Stimulated activated memory B cell treated with anti-CD40 and anti-IgM and Interleukin-4, amounts not matched to agents 10 μg/mL and 1 μg/mL and 100 μg/mL, for 72 hours (primary cell): Measurements from ENCODE around the gene APOBEC3B.
"Not testable (repeated sequence)": the region's sequence is repeated elsewhere in the genome, so short reads cannot be mapped to it uniquely, and the experiment has no call there.

Experiments
- ATAC-seq: fragments of 150-1000 bp; cut with Tn5 transposase; 2 replicates; pipeline ENCODE4 v1.10.0; 2021
- H3K27ac Mint-ChIP-seq: one replicate; pipeline ENCODE4 v1.8.0; 2022; ENCODE audit warnings: mild to moderate bottlenecking, mixed read lengths
- H3K27me3 Mint-ChIP-seq: one replicate; pipeline ENCODE4 v1.8.0; 2022; ENCODE audit warnings: mixed read lengths
- H3K36me3 Mint-ChIP-seq: one replicate; pipeline ENCODE4 v1.8.0; 2022; ENCODE audit warnings: mixed read lengths
- H3K4me1 Mint-ChIP-seq: one replicate; pipeline ENCODE4 v1.8.0; 2022; ENCODE audit warnings: mixed read lengths
- H3K4me3 Mint-ChIP-seq: one replicate; pipeline ENCODE4 v1.8.0; 2022; ENCODE audit warnings: mild to moderate bottlenecking, moderate library complexity, mixed read lengths
- H3K9me3 Mint-ChIP-seq: one replicate; pipeline ENCODE4 v1.8.0; 2022; ENCODE audit warnings: mixed read lengths

APOBEC3B gene

DNA sequence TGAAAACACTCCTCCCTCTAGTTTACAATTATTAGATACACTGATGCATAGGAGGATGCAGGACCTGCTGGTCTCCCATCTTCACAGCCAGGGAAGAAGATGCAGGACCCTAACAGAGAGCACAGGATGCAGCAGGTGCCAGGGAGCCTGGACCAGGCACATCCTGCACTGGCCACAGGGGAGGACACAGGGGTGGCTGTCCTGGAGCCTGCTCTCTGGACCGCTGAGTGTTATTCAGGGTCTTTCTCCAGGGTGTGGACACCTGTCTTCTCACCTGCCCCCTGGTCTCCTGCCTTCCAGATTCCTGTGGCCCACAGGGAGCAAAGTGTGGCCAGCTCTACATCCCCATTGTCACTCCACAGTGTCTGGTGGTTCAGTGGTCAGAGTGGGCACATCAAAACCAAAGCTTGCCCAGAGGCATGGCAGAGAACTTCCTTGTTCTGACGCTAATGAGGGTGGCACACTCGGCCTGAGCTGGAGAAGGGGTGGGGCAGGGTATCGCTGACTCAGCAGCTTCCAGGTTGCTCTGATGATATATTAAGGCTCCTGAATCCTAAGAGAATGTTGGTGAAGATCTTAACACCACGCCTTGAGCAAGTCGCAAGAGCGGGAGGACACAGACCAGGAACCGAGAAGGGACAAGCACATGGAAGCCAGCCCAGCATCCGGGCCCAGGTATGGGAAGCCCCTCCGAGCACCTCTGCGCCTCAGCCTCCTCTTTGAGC lies 24.9 kb upstream of the APOBEC3B start, which contains the start of gene APOBEC3A:
TSS of gene APOBEC3A (plus strand) at position 564 of the 725 bp plus-strand sequence. CDS start at position 647, 83 bp downstream.
- H3K4me1 Mint-ChIP-seq: peaks cover 46% of the 10 kb centered on the region
- H3K36me3 Mint-ChIP-seq: no peaks in the 10 kb centered on the region
- no peak for ATAC-seq

DNA sequence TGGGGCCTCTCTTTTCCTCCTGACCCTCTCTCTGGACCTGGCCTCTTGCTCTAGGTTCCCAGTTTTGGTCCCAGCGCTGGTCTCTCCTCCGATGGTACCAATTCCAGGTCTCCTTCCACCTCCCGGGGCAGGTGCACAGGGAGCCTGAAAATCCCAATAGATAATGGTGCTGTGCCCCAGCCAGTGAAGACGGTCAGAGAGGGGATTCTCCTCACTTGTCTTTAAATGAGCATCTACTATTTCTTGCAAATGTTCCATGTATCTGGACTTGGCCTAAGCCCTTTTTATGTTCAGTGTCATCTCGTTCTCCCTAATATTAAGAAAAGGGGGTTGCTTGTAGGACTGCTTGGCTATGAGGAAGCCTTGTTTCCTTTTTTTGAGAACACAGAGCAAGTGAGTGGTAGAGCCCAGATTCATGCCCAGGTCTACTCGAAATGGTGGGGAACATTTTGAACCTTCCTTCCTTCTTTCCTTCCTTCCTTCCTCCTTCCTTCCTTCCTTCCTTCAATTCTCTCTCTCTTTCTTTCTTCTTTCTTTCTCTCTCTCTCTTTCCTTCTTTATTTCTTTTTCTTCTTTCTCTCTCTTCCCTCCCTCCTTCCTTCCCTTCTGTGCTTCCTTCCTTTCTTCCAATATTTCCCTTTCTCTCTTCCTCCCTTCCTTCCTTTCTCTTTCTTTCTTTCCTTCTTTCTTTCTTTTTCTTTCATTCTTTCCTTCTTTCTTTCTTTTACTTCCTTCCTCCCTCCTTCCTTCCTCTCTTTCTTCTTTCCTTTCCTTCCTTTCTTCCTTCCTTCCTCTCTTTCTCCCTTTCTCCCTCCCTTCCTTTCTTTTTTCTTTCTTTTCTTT lies 24.1 kb upstream of the APOBEC3B start:
- Mint-ChIP-seq H3K36me3 (no peaks in the 10 kb centered on the region), H3K27me3 (peaks cover 27% of the 10 kb centered on the region), H3K27ac (peak overlapping the region; percentile 9), H3K9me3 (no peaks in the 10 kb centered on the region), H3K4me1 (peaks cover 40% of the 10 kb centered on the region), H3K4me3 (no peak overlapping the region)
- ATAC-seq: no peak

More for the DNA sequence above, 24.9 kb upstream of the APOBEC3B start, which contains the start of gene APOBEC3A:
- Mint-ChIP-seq H3K9me3 (no peaks in the 10 kb centered on the region), H3K4me3 (no peak within 1 kb of the TSS), H3K27me3 (peaks cover 35% of the 10 kb centered on the region), H3K27ac (peak within 1 kb of the TSS; percentile 9)

DNA sequence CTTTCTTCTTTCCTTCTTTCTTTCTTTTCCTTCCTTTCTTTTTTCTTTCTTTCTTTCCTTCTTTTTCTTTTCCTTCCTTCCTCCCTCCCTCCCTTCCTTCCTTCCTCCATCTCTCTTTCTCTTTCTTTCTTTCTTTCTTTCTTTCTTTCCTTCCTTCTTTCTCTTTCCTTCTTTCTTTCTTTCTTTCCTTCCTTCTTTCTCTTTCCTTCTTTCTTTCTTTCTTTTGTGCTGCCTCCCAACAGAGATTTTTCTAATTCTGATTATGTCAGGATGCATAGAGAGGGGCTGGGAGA lies 23.6 kb upstream of the APOBEC3B start:
- not testable (repeated sequence) for H3K9me3 Mint-ChIP-seq, H3K36me3 Mint-ChIP-seq, H3K4me3 Mint-ChIP-seq, ATAC-seq
- Mint-ChIP-seq H3K27ac (peak overlapping the region; percentile 9), H3K27me3 (peaks cover 21% of the 10 kb centered on the region), H3K4me1 (peaks cover 37% of the 10 kb centered on the region)

DNA sequence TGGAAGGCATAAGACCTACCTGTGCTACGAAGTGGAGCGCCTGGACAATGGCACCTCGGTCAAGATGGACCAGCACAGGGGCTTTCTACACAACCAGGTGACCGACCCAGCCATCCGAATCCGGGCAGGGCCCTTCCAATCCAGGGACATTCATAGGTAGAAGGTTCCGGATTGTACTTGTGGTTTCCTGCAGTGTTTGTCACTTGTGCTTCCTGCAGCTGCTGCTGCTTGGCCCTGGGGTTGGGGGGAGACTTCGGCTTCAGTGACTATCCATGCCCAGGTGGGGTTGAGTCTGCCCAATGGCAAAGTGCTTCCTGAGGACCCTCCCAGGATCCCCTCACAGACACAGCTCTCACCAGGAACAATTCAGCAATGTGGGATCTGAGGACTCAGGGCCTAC lies 22.6 kb upstream of the APOBEC3B start:
- ATAC-seq: no peak
- Mint-ChIP-seq H3K4me3 (no peak overlapping the region), H3K27me3 (peaks cover 21% of the 10 kb centered on the region)

DNA sequence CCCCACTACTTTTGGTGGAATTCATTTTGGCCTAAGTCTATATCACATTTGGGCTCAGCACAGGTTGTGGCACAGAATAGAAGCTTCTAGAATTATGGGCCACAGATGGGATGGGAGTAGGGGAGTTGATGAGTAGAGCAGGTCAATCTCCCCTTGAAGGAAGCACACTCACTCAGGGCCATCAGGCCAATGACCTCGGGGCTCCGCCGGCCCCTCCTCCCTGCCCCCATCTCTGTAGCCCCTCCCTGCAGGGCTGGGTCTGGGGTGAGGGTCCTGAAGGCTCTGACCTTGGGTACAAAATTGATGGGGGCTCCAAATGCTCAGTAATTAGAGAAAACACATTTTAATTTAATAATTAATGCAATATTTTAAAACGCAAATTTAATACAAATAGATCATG lies 21.5 kb upstream of the APOBEC3B start:
- not testable (repeated sequence) for H3K36me3 Mint-ChIP-seq, H3K27ac Mint-ChIP-seq, H3K4me3 Mint-ChIP-seq, ATAC-seq, H3K9me3 Mint-ChIP-seq
- Mint-ChIP-seq H3K4me1 (peaks cover 24% of the 10 kb centered on the region), H3K27me3 (peaks cover 21% of the 10 kb centered on the region)

More for the DNA sequence above, 22.6 kb upstream of the APOBEC3B start:
- Mint-ChIP-seq H3K9me3 (no peaks in the 10 kb centered on the region), H3K36me3 (no peaks in the 10 kb centered on the region), H3K27ac (no peak overlapping the region), H3K4me1 (peaks cover 28% of the 10 kb centered on the region)

DNA sequence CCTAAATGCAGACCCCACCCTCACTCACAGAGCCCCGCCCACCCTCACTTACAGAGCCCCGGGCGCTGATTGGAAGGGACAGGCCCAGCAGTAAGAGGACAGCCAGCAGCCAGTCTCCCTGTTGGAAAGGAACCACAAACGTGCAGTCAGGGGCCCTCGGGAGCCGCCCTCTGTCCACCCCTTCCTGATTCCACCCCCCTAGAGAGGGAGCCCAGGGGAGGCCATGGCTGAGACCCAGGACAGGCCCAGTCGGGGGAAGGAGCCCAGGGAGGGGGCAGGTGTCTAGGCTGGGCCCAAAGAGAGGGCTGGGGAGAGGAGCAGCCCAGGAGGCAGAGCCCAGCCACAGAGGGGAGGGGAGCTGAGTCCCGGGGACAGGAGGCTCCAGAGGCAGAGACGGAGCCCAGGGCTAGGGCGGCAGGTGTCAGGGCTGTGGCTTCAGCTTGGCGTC lies 18.8 kb upstream of the APOBEC3B start:
- ATAC-seq, H3K4me3 Mint-ChIP-seq, H3K9me3 Mint-ChIP-seq, H3K27ac Mint-ChIP-seq, H3K36me3 Mint-ChIP-seq: not testable (repeated sequence)
- peaks cover 24% of the 10 kb centered on the region for H3K4me1 Mint-ChIP-seq
- H3K27me3 Mint-ChIP-seq: peaks cover 17% of the 10 kb centered on the region

DNA sequence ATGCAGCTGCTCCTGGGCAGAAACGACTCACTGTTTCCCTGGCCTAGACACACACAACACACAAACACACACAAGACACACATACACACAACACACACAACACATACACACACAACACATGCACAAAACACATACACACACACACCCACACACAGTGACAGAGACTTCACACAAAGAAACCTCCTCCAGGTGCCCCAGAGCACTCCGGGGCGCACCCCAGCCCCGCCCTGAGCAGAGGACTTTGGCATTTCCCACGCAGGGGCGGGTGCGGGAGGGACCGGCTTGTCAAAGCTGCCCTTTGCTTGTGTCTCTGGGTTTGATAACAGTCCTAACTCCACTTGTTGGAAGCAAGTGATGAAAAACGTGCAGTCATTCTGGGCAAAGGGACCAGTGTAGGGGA lies 18.3 kb upstream of the APOBEC3B start:
- H3K27me3 Mint-ChIP-seq: peaks cover 13% of the 10 kb centered on the region
- H3K36me3 Mint-ChIP-seq: no peaks in the 10 kb centered on the region
- peaks cover 21% of the 10 kb centered on the region for H3K4me1 Mint-ChIP-seq
- no peak overlapping the region for H3K4me3 Mint-ChIP-seq
- no peak for ATAC-seq
- H3K27ac Mint-ChIP-seq: no peak overlapping the region
- H3K9me3 Mint-ChIP-seq: no peaks in the 10 kb centered on the region

DNA sequence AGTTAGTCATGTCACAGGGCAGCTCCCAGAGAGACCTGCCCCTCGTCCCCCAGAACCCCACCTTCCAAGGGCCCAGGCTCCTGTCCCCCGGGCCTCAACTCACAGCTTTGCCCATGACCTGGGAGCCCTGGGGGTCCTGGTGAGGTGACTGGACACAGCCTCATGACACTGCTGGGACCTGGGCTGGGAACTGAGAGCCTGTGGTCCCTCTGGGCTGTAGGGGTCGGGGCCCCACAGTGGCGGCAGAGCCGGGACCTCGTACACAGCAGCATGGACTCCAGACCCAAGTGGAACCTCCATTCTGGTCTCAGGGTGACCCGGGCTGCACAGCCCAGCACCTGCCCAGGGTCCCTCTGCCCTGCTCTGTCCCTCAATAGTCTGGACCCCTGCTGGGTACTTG lies 17.8 kb upstream of the APOBEC3B start:
- ATAC-seq: no peak
- no peak overlapping the region for H3K27ac Mint-ChIP-seq
- H3K9me3 Mint-ChIP-seq: no peaks in the 10 kb centered on the region
- H3K27me3 Mint-ChIP-seq: peaks cover 13% of the 10 kb centered on the region
- peaks cover 24% of the 10 kb centered on the region for H3K4me1 Mint-ChIP-seq
- H3K4me3 Mint-ChIP-seq: no peak overlapping the region
- H3K36me3 Mint-ChIP-seq: no peaks in the 10 kb centered on the region

DNA sequence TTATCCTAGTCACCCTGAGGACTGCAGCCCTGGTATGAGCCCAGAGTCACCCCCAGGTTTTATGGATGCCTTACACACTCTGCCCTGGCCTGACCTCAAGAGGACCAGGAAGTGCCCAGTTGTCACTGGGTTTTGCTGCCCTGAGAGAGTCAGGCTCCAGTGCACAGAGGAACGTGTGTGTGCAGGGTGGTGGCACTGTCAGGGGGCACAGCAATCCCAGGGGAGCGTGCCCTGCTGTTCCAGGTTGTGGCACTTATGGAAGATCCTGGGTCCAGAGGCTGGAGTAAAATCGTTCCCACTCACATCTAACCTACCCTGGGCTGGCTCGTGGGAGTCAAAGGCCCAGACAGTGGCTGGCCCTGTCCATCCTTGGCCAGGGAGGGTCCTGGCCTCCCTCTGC lies 17.2 kb upstream of the APOBEC3B start:
- no peak for ATAC-seq

DNA sequence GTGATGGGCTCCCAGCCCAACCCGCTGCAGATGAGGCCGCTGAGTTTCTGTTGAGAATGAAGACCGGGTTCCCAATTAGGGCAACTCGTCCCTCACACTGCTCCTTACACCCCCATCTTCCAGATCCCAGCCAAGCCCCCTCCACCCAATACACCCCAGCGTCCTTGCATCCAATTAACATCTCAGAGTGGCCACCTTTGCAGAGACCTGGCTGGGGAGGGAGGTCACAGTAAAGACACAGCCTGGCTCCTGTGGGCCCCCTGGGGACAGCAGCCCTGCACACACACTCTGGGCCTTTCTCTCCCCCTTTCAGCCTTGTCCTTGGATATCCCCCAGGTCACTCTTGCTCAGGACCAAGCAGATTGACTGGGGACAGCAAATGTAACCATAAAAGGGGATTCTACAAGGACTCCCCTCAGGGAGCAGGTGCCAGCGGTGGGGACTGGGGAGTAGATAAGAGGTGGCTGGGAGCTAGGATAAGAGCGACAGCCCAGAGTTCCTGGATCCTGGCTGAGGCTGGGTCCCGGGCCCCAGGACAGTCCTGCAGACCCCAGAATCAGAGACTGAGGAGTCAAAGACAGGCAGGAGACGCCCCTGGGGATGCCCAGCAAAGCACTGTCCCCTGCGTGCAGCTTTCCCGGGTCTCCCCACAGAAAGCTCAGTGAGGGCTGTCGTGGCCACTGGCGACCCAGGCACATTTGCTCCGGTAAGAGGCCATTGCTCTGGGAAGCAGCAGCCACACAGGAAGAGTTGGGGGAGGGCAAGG lies 16.4 kb upstream of the APOBEC3B start:
- Mint-ChIP-seq H3K36me3 (no peaks in the 10 kb centered on the region), H3K27ac (no peak overlapping the region), H3K4me3 (no peak overlapping the region), H3K27me3 (peaks cover 15% of the 10 kb centered on the region), H3K9me3 (no peaks in the 10 kb centered on the region), H3K4me1 (peaks cover 25% of the 10 kb centered on the region)
- no peak for ATAC-seq

More for the DNA sequence above, 17.2 kb upstream of the APOBEC3B start:
- H3K9me3 Mint-ChIP-seq: no peaks in the 10 kb centered on the region
- H3K27ac Mint-ChIP-seq: no peak overlapping the region
- H3K4me3 Mint-ChIP-seq: no peak overlapping the region
- peaks cover 25% of the 10 kb centered on the region for H3K4me1 Mint-ChIP-seq
- H3K36me3 Mint-ChIP-seq: no peaks in the 10 kb centered on the region
- peaks cover 8% of the 10 kb centered on the region for H3K27me3 Mint-ChIP-seq

DNA sequence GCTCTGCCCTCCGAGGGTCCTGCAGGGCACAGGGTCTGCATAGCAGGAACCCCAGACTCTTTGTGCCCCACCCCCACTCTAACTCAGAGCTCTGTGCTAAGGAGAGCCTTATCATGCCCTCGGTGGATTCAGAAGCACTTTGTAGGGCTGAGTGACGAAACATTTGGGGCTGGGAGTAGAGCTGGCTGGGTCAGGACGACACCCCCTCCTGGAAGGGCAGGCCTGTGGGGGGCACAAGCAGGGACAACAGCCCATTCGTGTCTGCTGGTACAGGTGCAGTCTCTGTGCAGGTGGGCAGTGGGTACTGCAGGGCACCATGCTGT lies 15.8 kb upstream of the APOBEC3B start:
- no peak for ATAC-seq
- Mint-ChIP-seq H3K9me3 (no peaks in the 10 kb centered on the region), H3K36me3 (no peaks in the 10 kb centered on the region), H3K27ac (peak overlapping the region; percentile 69), H3K27me3 (peaks cover 18% of the 10 kb centered on the region), H3K4me3 (no peak overlapping the region), H3K4me1 (peaks cover 25% of the 10 kb centered on the region)

DNA sequence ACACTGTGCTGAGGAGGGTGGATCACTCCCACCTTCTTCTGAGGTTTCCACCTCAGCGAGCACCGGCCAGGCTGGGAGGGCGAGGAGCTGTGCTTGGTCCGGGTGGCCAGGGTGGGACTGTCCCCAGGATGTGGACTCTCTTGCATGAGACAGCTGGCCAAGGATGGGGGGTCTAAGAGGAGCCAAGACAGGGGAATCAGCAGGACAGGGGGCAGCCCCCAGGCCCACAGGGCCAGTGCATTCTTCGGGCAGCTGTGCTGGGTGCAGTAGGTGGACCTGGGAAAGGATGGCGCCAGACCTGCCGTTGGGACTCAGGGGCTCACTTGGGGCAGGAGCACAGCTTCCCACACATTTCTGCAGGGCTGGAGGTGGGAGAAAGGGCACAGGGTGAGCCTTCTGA lies 15.2 kb upstream of the APOBEC3B start:
- H3K9me3 Mint-ChIP-seq: no peaks in the 10 kb centered on the region
- H3K4me3 Mint-ChIP-seq: no peak overlapping the region
- no peak for ATAC-seq
- peaks cover 18% of the 10 kb centered on the region for H3K27me3 Mint-ChIP-seq
- no peaks in the 10 kb centered on the region for H3K36me3 Mint-ChIP-seq
- H3K27ac Mint-ChIP-seq: peak overlapping the region; percentile 69
- H3K4me1 Mint-ChIP-seq: peaks cover 25% of the 10 kb centered on the region

DNA sequence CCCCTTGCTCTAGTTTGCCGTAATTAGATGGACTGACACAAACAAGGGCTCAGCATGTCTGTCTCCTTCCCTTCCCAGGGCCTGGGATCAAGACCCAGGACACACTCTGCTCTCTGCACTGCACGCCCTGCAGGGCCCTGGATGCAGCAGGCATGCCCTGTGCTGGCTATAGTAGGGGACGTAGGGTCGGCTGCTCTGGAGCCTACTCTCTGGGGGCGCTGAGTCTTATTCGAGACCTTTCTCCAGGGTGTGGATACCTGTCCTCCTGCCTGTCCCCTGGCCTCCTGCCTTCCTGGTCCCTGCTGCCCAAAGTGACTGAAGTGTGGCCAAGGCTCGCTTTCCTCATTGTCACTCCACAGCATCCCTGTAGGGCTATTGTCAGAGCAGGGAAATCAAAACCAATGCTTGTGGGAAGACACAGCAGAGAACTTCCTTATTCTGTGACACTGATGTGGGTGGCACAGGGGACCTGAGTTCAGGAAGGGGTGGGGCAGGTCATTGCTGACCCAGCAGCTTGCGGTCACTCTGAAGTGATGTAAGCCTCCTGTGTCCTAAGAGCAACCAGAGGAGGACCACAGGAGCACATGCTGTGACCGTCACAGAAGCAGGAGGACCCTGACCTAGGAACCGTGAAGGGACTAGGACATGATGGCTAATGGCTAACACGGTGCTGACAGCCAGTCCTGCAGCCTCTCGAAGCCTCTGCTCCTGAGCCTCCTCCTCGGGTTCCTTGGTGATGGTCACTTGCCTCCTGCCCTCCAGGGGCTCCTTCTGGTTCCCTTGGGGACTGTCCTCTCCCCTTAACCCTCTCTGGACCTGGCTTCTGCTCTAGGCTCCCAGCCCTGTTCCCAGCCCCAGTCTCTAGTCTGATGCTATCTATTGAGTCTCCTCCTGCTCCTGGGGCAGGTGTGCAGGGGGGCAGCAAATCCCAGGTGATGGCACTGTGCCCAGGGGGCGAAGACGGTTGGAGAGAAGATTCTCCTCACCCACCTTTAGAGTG lies 14.4 kb upstream of the APOBEC3B start:
- peak; percentile 67 for ATAC-seq
- H3K27ac Mint-ChIP-seq: peak overlapping the region; percentile 42
- no peaks in the 10 kb centered on the region for H3K36me3 Mint-ChIP-seq
- no peak overlapping the region for H3K4me3 Mint-ChIP-seq
- H3K9me3 Mint-ChIP-seq: no peaks in the 10 kb centered on the region
- H3K27me3 Mint-ChIP-seq: peaks cover 18% of the 10 kb centered on the region
- peaks cover 25% of the 10 kb centered on the region for H3K4me1 Mint-ChIP-seq

DNA sequence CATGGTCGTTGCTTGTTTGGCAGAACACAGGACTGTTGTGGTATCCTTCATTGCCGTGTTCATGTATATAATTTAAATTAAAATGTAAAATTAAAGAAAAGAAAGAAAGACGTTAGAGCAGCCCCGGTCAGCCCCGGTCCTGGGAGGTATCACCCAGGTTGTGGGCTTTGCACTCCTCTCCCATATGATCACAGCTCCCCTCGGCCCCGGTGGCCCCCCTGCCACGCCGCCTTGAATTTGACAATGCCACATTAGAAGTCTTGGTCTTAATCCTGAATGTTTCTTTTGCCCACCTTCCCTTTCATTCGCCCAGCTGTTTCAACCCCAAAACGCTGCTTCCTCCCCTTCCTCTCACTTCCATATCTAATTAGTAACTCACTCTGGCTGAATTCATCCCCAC lies 13.3 kb upstream of the APOBEC3B start:
- peaks cover 18% of the 10 kb centered on the region for H3K27me3 Mint-ChIP-seq
- H3K4me1 Mint-ChIP-seq: peaks cover 25% of the 10 kb centered on the region
- no peaks in the 10 kb centered on the region for H3K9me3 Mint-ChIP-seq
- no peak for ATAC-seq
- H3K27ac Mint-ChIP-seq: no peak overlapping the region
- no peaks in the 10 kb centered on the region for H3K36me3 Mint-ChIP-seq
- no peak overlapping the region for H3K4me3 Mint-ChIP-seq
